Adrenal gland (tissue), 12 donors: Measurements from ENCODE around the gene CRYBA4. TPM values are rescaled to one million over a fixed set of nuclear protein-coding genes. Genes with fewer than 3 reads are reported as not detected.

Source experiments
- DNase-seq, 7 donors: peaks; one replicate each; pipeline ENCODE4 v3.0.0-alpha.2; 2019 to 2020
- H3K27ac ChIP-seq, 5 donors: fragments of 200-600 bp; sonication (generic) in 4 of 5; 1 replicate in 3 of 5; 2 replicates in 2 of 5; pipeline versions ENCODE4 v1.5.1 to v1.8.0; 2016 to 2020; ENCODE audit warnings: mild to moderate bottlenecking in 1 of 5
- H3K27me3 ChIP-seq: fragments of 200-600 bp; 2 replicates; pipeline ENCODE4 v1.8.0; 2021
- H3K36me3 ChIP-seq, 2 donors: fragments of 200-600 bp; replicated peaks in 1 of 2; 1 replicate in 1 of 2; 2 replicates in 1 of 2; pipeline versions ENCODE4 v1.5.1 to v1.8.0; 2018 to 2022
- H3K4me1 ChIP-seq, 2 donors: fragments of 200-600 bp; replicated peaks in 1 of 2; 1 replicate in 1 of 2; 2 replicates in 1 of 2; pipeline versions ENCODE4 v1.5.1 to v1.8.0; 2018 to 2021
- H3K4me3 ChIP-seq, 4 donors: fragments of 200-600 bp; sonication (generic) in 3 of 4; one replicate each; pipeline ENCODE4 v1.5.1; 2016 to 2018
- H3K9me3 ChIP-seq, 3 donors: fragments of 200-600 bp; sonication (generic) in 1 of 3; replicated peaks in 1 of 3; 1 replicate in 2 of 3; 2 replicates in 1 of 3; pipeline versions ENCODE4 v1.5.1 to v1.8.0; 2016 to 2021
- POLR2A ChIP-seq, 2 donors: fragments of 450-650 bp; IDR thresholded peaks; one replicate each; pipeline ENCODE4 v1.6.1; 2017; ENCODE audit warnings: antibody characterized with exemption in 2 of 2, mild to moderate bottlenecking in 2 of 2, moderate library complexity in 1 of 2
- WGBS, 4 donors: extraction: QIAGEN DNeasy Blood & Tissue Kit in 2 of 4; methylation state at CpG; one replicate each; pipeline versions ENCODE4 v1.1.5 to v1.1.7; 2013 to 2017; 5-methylcytosine and 5-hydroxymethylcytosine counted together
- intact Hi-C, 2 donors: fragments of 100-400 bp; cut with DNase I; formaldehyde crosslinking; loops; one replicate each; pipeline versions ENCODE4 v1.14.1 to v1.15.0; 2022 to 2023
- polyA plus RNA-seq, 3 donors: library from polyadenylated mRNA; stranded (reverse); fragments of 200-250 nt in 2 of 3; fragments of 350-450 nt in 1 of 3; fragmentation: Illumina TruSeq in 1 of 3; extraction: RNeasy Lipid Tissue Mini Kit (QIAGEN cat#74804) in 1 of 3; gene quantifications; one replicate each; pipeline ENCODE4 v1.2.3, GENCODE V29; 2013 to 2014
- total RNA-seq, 9 donors: library from RNA; depleted of rRNA in 4 of 9; stranded (reverse); fragments of >200 nt in 4 of 9; fragments of 120-200 nt in 1 of 9; fragmentation: NEBNext Ultra II Directional in 1 of 9; extraction: Animal tissue kit (Norgen Biotek cat#: 25700) in 1 of 9; gene quantifications; one replicate each; pipeline versions ENCODE4 v1.1.0 to v1.2.4, GENCODE V29; 2013 to 2023
- TF ChIP-seq, protein P1 (sequence below), 6 experiments: fragments of 450-650 bp in 4 of 6; fragments of 200-600 bp in 2 of 6; sonication (generic) in 1 of 6; IDR thresholded peaks; 1 replicate in 5 of 6; 2 replicates in 1 of 6; pipeline versions ENCODE4 v1.5.1 to v1.8.0; 2016 to 2021; ENCODE audit warnings: antibody characterized with exemption in 6 of 6, mild to moderate bottlenecking in 2 of 6, moderate library complexity in 1 of 6
- donor health status: healthy with polysubstance abuse.
- donor health status: Bipolar disorder and iron deficiency.
- donor health status: DM: yes; HTN: yes; CAD: no.
- donor health status: DM: no; HTN: no; CAD: no.
- donor health status: DM: no; HTN: no; CAD: no.
- donor health status: DM: yes; HTN: yes; CAD: no.

CRYBA4 gene
- total and polyA plus RNA-seq, 12 donors: not detected

- H3K27me3 ChIP-seq: no peaks in the 10 kb centered on the region
- no peak overlapping the region for H3K4me3 ChIP-seq
- TF ChIP-seq POLR2A (IDR thresholded peaks at IDR 0.05): no peak
- TF ChIP-seq, protein P1, sequence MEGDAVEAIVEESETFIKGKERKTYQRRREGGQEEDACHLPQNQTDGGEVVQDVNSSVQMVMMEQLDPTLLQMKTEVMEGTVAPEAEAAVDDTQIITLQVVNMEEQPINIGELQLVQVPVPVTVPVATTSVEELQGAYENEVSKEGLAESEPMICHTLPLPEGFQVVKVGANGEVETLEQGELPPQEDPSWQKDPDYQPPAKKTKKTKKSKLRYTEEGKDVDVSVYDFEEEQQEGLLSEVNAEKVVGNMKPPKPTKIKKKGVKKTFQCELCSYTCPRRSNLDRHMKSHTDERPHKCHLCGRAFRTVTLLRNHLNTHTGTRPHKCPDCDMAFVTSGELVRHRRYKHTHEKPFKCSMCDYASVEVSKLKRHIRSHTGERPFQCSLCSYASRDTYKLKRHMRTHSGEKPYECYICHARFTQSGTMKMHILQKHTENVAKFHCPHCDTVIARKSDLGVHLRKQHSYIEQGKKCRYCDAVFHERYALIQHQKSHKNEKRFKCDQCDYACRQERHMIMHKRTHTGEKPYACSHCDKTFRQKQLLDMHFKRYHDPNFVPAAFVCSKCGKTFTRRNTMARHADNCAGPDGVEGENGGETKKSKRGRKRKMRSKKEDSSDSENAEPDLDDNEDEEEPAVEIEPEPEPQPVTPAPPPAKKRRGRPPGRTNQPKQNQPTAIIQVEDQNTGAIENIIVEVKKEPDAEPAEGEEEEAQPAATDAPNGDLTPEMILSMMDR (IDR thresholded peaks at IDR 0.05): no peak
- no peaks in the 10 kb centered on the region for H3K9me3 ChIP-seq
- H3K27ac ChIP-seq: no peak overlapping the region
- no peaks in the 10 kb centered on the region for H3K36me3 ChIP-seq
- WGBS, 4 donors: 93 to 94% (median 94%) methylated on average over 4 of the region's 4 CpGs
- intact Hi-C loops: no loop called here
- no peak for DNase-seq
- H3K4me1 ChIP-seq: no peaks in the 10 kb centered on the region
Measured at GRCh38 chr22:26631282-26631681, 9.5 kb downstream of the CRYBA4 start.

- Histone ChIP-seq H3K4me3 (no peak overlapping the region), H3K27me3 (no peaks in the 10 kb centered on the region), H3K27ac (peak overlapping the region in 1 of 5 donors; percentile 52), H3K36me3 (no peaks in the 10 kb centered on the region), H3K4me1 (no peaks in the 10 kb centered on the region), H3K9me3 (no peaks in the 10 kb centered on the region)
- 45 to 67% (median 57%) methylated on average over 8 of the region's 8 CpGs for WGBS, 4 donors
- intact Hi-C loops: no loop called here
- peak in 1 of 7 donors; percentile 12 for DNase-seq
- TF ChIP-seq, protein P1 (IDR thresholded peaks at IDR 0.05): no peak
- TF ChIP-seq POLR2A (IDR thresholded peaks at IDR 0.05): no peak
Measured at GRCh38 chr22:26632422-26633155, 10.8 kb downstream of the CRYBA4 start.

DNA sequence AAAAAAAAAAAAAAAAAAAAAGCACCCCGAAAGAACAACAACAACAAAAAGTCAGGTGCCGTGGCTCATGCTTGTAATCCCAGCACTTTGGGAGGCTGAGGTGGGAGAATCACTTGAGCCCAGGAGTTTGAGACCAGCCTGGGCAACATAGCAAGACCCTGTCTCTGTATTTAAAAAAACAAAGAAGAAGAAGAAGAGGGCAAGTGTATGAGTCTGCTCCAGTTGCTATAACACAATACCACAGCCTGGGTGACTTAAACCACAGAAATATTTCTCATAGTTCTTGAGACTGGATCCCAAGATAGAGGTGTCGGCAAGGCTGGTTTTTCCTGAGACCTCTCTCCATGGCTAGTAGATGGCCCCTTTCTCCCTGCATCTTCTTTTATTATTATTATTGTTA is 12.4 kb downstream of the CRYBA4 start:
- Histone ChIP-seq H3K36me3 (no peaks in the 10 kb centered on the region), H3K4me1 (no peaks in the 10 kb centered on the region), H3K27me3 (no peaks in the 10 kb centered on the region), H3K27ac (no peak overlapping the region), H3K9me3 (no peaks in the 10 kb centered on the region), H3K4me3 (no peak overlapping the region)
- DNase-seq: no peak
- whole genome bisulfite sequencing, 4 donors: 92 to 95% (median 94%) methylated on average over 3 of the region's 3 CpGs
- intact Hi-C loops: no loop called here
- TF ChIP-seq, protein P1 (IDR thresholded peaks at IDR 0.05): no peak
- TF ChIP-seq POLR2A (IDR thresholded peaks at IDR 0.05): no peak

GRCh38 chr22:26635117-26635516 is 13.4 kb downstream of the CRYBA4 start:
- no peak for TF ChIP-seq POLR2A (IDR thresholded peaks at IDR 0.05)
- TF ChIP-seq, protein P1 (IDR thresholded peaks at IDR 0.05): no peak
- Histone ChIP-seq H3K9me3 (no peaks in the 10 kb centered on the region), H3K36me3 (no peaks in the 10 kb centered on the region), H3K27ac (no peak overlapping the region), H3K4me1 (no peaks in the 10 kb centered on the region), H3K27me3 (no peaks in the 10 kb centered on the region), H3K4me3 (no peak overlapping the region)
- no peak for DNase-seq
- WGBS, 4 donors: 73 to 81% (median 77%) methylated on average over 2 of the region's 2 CpGs
- intact Hi-C loops: no loop called here
